PC-3 (cell line): ENCODE results near the gene OR6B1. TPM values are rescaled to one million over a fixed set of nuclear protein-coding genes. Genes with fewer than 3 reads are reported as not detected.
"Not testable (repeated sequence)": the region's sequence is repeated elsewhere in the genome, so short reads cannot be mapped to it uniquely, and the experiment has no call there.

Experiments used
- ATAC-seq: fragments of 200-7000 bp; cut with Tn5 transposase; 2 replicates; pipeline ENCODE4 v1.9.1; 2020; ENCODE audit warnings: mild to moderate bottlenecking, moderate library complexity
- BruUV-seq: library from RNA; stranded (reverse); fragments of 400-500 nt; replicated peaks from 2 replicates; lab custom pipeline; 2021; lab: Mats Ljungman, UMichigan
- CTCF ChIA-PET: fragments of 300-600 bp; sonication (Branson Sonifier 250); formaldehyde crosslinking; loops from one replicate; lab custom pipeline; 2022; ENCODE audit warnings: antibody characterized with exemption; lab: Charles Lee
- POLR2A ChIA-PET: fragments of 300-600 bp; sonication (Branson Sonifier 250); formaldehyde crosslinking; loops from one replicate; lab custom pipeline; 2022; ENCODE audit warnings: antibody characterized with exemption; ENCODE audit not compliant: unreplicated experiment; lab: Charles Lee
- DNase-seq: peaks from one replicate; pipeline ENCODE4 v3.0.0-alpha.2; 2015
- H2AFZ ChIP-seq: fragments of 300-600 bp; sonication (generic); 2 replicates; pipeline ENCODE4 v1.6.0; 2016; ENCODE audit warnings: antibody characterized with exemption, low read length
- H3F3A ChIP-seq: fragments of 300-600 bp; sonication (generic); one replicate; pipeline ENCODE4 v1.6.0; 2017; ENCODE audit warnings: antibody characterized with exemption, low read length, control low read depth, mild to moderate bottlenecking; ENCODE audit not compliant: unreplicated experiment
- H3K27ac ChIP-seq: fragments of 300-600 bp; sonication (generic); 2 replicates; pipeline ENCODE4 v1.5.1; 2016; ENCODE audit warnings: mild to moderate bottlenecking, low read length
- H3K27me3 ChIP-seq: fragments of 300-600 bp; sonication (generic); 2 replicates; pipeline ENCODE4 v1.6.1; 2016; ENCODE audit warnings: low read length, mixed read lengths
- H3K36me3 ChIP-seq: fragments of 300-600 bp; sonication (generic); 2 replicates; pipeline ENCODE4 v1.6.1; 2016; ENCODE audit warnings: low read depth, mixed run types, low read length, mixed read lengths
- H3K4me1 ChIP-seq: fragments of 300-600 bp; sonication (generic); 2 replicates; pipeline ENCODE4 v1.5.1; 2016; ENCODE audit warnings: low read length; ENCODE audit not compliant: insufficient read depth
- H3K4me2 ChIP-seq: fragments of 300-600 bp; sonication (generic); 2 replicates; pipeline ENCODE4 v1.6.0; 2016; ENCODE audit warnings: low read length
- H3K4me3 ChIP-seq: fragments of 300-600 bp; sonication (generic); 2 replicates; pipeline ENCODE4 v1.5.1; 2016; ENCODE audit warnings: mild to moderate bottlenecking, low read length, mixed read lengths
- H3K79me2 ChIP-seq: fragments of 300-600 bp; sonication (generic); 2 replicates; pipeline ENCODE4 v1.6.1; 2017; ENCODE audit warnings: low read length, mixed read lengths
- H3K9ac ChIP-seq: fragments of 300-600 bp; sonication (generic); 2 replicates; pipeline ENCODE4 v1.6.0; 2016; ENCODE audit warnings: mild to moderate bottlenecking, low read length
- H3K9me2 ChIP-seq: fragments of 300-600 bp; sonication (generic); replicated peaks from 2 replicates; pipeline ENCODE4 v1.6.1; 2016; ENCODE audit warnings: mixed run types, low read length, mixed read lengths
- H3K9me3 ChIP-seq: fragments of 300-600 bp; sonication (generic); 2 replicates; pipeline ENCODE4 v1.6.1; 2016; ENCODE audit warnings: low read length, mixed read lengths
- H4K20me1 ChIP-seq: fragments of 300-600 bp; sonication (generic); 2 replicates; pipeline ENCODE4 v1.6.1; 2016; ENCODE audit warnings: low read length, mixed read lengths
- EZH2 ChIP-seq: fragments of 300-600 bp; sonication (generic); IDR thresholded peaks from one replicate; pipeline ENCODE4 v1.6.1; 2017; ENCODE audit warnings: antibody characterized with exemption, mild to moderate bottlenecking, low read length; ENCODE audit not compliant: unreplicated experiment
- EZH2phosphoT487 ChIP-seq: fragments of 300-600 bp; sonication (generic); IDR thresholded peaks from 2 replicates; pipeline ENCODE4 v1.6.1; 2018; ENCODE audit warnings: mild to moderate bottlenecking, antibody characterized with exemption, low read length, borderline replicate concordance
- intact Hi-C: fragments of 100-400 bp; cut with micrococcal nuclease; formaldehyde crosslinking; loops from 2 replicates; pipeline ENCODE4 v1.9.0; 2023
- total RNA-seq: library from RNA; depleted of rRNA; stranded (reverse); fragments of >200 nt; gene quantifications from 2 replicates; pipeline ENCODE4 v1.2.3, GENCODE V29; 2014
- TF ChIP-seq, protein P1 (sequence below): fragments of 300-600 bp; sonication (generic); conservative IDR thresholded peaks from 2 replicates; pipeline ENCODE4 v1.5.1; 2017; ENCODE audit warnings: antibody characterized with exemption, low read depth, mild to moderate bottlenecking, low read length

OR6B1 gene
- total RNA-seq, 1 experiment from 2014 or later = not detected

- no peak for ATAC-seq
- CTCF ChIA-PET = interaction anchor here (2.1 kb wide), 1 partner anchor 79 kb away, joined by 4 read pairs; no protein-coding TSS in a partner anchor
- Histone ChIP-seq H3K9me2 (no peaks in the 10 kb centered on the region), H3K36me3 (no peaks in the 10 kb centered on the region), H3F3A (no peaks in the 10 kb centered on the region), H3K4me3 (no peak overlapping the region), H4K20me1 (no peaks in the 10 kb centered on the region), H3K4me1 (peaks cover 25% of the 10 kb centered on the region), H3K4me2 (peak overlapping the region; percentile 56), H3K9me3 (no peaks in the 10 kb centered on the region), H3K79me2 (no peaks in the 10 kb centered on the region), H3K27me3 (no peaks in the 10 kb centered on the region), H3K27ac (peak overlapping the region; percentile 72), H3K9ac (peak overlapping the region; percentile 27), H2AFZ (peak overlapping the region; percentile 21; the same call in 1 of the 2 replicates)
- intact Hi-C loops = no loop called here
- TF ChIP-seq, protein P1, sequence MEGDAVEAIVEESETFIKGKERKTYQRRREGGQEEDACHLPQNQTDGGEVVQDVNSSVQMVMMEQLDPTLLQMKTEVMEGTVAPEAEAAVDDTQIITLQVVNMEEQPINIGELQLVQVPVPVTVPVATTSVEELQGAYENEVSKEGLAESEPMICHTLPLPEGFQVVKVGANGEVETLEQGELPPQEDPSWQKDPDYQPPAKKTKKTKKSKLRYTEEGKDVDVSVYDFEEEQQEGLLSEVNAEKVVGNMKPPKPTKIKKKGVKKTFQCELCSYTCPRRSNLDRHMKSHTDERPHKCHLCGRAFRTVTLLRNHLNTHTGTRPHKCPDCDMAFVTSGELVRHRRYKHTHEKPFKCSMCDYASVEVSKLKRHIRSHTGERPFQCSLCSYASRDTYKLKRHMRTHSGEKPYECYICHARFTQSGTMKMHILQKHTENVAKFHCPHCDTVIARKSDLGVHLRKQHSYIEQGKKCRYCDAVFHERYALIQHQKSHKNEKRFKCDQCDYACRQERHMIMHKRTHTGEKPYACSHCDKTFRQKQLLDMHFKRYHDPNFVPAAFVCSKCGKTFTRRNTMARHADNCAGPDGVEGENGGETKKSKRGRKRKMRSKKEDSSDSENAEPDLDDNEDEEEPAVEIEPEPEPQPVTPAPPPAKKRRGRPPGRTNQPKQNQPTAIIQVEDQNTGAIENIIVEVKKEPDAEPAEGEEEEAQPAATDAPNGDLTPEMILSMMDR = no peak
- TF ChIP-seq EZH2phosphoT487 (no peak), EZH2 (no peak)
- POLR2A ChIA-PET = no interaction called here
- BruUV-seq = no TSS peak
- peak; percentile 26 for DNase-seq
Observed at GRCh38 chr7:144049491-144049890, 49.4 kb downstream of the OR6B1 start.

DNA sequence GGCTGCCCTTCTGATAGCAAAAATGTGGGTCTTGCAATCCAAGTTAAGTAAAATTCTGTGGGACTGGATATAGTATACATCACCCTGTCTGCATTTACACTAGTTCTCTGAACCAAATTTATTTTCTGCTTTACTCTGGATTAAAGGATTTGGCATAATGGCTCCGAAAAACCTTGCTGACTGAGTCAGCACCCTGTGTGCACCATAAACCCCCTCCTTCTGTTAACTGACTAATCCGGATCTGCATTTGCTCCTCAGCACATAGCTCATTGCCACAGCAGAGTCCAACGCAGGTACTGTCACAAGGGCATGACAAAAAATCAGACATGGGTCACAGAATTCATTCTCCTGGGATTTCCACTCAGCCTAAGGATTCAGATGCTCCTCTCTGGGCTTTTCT lies 50.0 kb downstream of the OR6B1 start:
- no peaks in the 10 kb centered on the region for H3K9me3 ChIP-seq
- H3K36me3 ChIP-seq = no peaks in the 10 kb centered on the region
- CTCF ChIA-PET = interaction anchor here (2.1 kb wide), 1 partner anchor 78 kb away, joined by 4 read pairs; no protein-coding TSS in a partner anchor
- no peaks in the 10 kb centered on the region for H4K20me1 ChIP-seq
- no peaks in the 10 kb centered on the region for H3K79me2 ChIP-seq
- peak overlapping the region; percentile 72 for H3K27ac ChIP-seq
- no peak overlapping the region; the same call in 1 of the 2 replicates for H3K4me3 ChIP-seq
- POLR2A ChIA-PET = interaction anchor here (0.6 kb wide), 1 partner anchor 141 kb away, joined by 9 read pairs; no protein-coding TSS in a partner anchor
- H3K4me2 ChIP-seq = peak overlapping the region; percentile 56
- peak overlapping the region; percentile 21; the same call in 1 of the 2 replicates for H2AFZ ChIP-seq
- intact Hi-C loops = no loop called here
- peak; percentile 93 for ATAC-seq
- TF ChIP-seq EZH2 = no peak
- TF ChIP-seq, protein P1 = no peak
- DNase-seq = peak; percentile 65
- peaks cover 25% of the 10 kb centered on the region for H3K4me1 ChIP-seq
- no peaks in the 10 kb centered on the region for H3K9me2 ChIP-seq
- no TSS peak for BruUV-seq
- H3K27me3 ChIP-seq = no peaks in the 10 kb centered on the region
- H3F3A ChIP-seq = no peaks in the 10 kb centered on the region
- peak overlapping the region; percentile 27 for H3K9ac ChIP-seq

DNA sequence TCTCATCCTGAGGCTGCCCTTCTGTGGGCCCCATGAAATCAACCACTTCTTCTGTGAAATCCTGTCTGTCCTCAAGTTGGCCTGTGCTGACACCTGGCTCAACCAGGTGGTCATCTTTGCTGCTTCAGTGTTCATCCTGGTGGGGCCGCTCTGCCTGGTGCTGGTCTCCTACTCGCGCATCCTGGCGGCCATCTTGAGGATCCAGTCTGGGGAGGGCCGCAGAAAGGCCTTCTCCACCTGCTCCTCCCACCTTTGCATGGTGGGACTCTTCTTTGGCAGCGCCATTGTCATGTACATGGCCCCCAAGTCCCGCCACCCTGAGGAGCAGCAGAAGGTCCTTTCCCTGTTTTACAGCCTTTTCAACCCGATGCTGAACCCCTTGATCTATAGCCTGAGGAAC lies 50.8 kb downstream of the OR6B1 start:
- H3K9ac ChIP-seq, POLR2A ChIA-PET, H4K20me1 ChIP-seq, ATAC-seq, H3K4me2 ChIP-seq, DNase-seq, H3K9me2 ChIP-seq, H3K4me3 ChIP-seq, H2AFZ ChIP-seq, H3K27me3 ChIP-seq, intact Hi-C loops, H3K36me3 ChIP-seq, H3F3A ChIP-seq, CTCF ChIA-PET, H3K79me2 ChIP-seq, BruUV-seq, H3K9me3 ChIP-seq: not testable (repeated sequence)
- Histone ChIP-seq H3K4me1 (peaks cover 25% of the 10 kb centered on the region), H3K27ac (peak overlapping the region; percentile 72; the same call in 1 of the 2 replicates)
